ENCODE data around the gene IPMK.

- TF ChIP-seq CTCF (IDR thresholded peaks at IDR 0.05) (no peak), POLR2AphosphoS5 (IDR thresholded peaks at IDR 0.05) (no peak), POLR2A (IDR thresholded peaks at IDR 0.05) (no peak)
Measured at GRCh38 chr10:58304099-58304633, 36.5 kb upstream of the IPMK start.
